GM19455 (cell line): Measurements from ENCODE around the gene SPATA2L.
"Not testable (repeated sequence)": the region's sequence is repeated elsewhere in the genome, so short reads cannot be mapped to it uniquely, and the experiment has no call there.

Source experiments
- ATAC-seq: cut with Tn5 transposase; IDR thresholded peaks from one replicate; pipeline ENCODE4 v1.9.1; 2021; ENCODE audit not compliant: unreplicated experiment

The SPATA2L gene

GRCh38 chr16:89708481-89708931 lies 7.0 kb upstream of the SPATA2L start:
- ATAC-seq: no peak

GRCh38 chr16:89707695-89708094 lies 6.2 kb upstream of the SPATA2L start:
- ATAC-seq: no peak

GRCh38 chr16:89706518-89707260 lies 5.2 kb upstream of the SPATA2L start:
- ATAC-seq: no peak

GRCh38 chr16:89705006-89705405 lies 3.5 kb upstream of the SPATA2L start:
- no peak for ATAC-seq

GRCh38 chr16:89704281-89704680 lies 2.8 kb upstream of the SPATA2L start:
- ATAC-seq: no peak

- ATAC-seq: no peak
These were observed 668 bp downstream of the SPATA2L start for GRCh38 chr16:89700649-89701424.

- ATAC-seq: peak; percentile 39
These were observed 1.3 kb downstream of the SPATA2L start for GRCh38 chr16:89700100-89700648.

GRCh38 chr16:89699629-89700099 lies 1.8 kb downstream of the SPATA2L start:
- not testable (repeated sequence) for ATAC-seq

- ATAC-seq: not testable (repeated sequence)
These were observed 2.8 kb downstream of the SPATA2L start for GRCh38 chr16:89698717-89699116.

GRCh38 chr16:89697616-89698331 lies 3.7 kb downstream of the SPATA2L start:
- ATAC-seq: no peak

GRCh38 chr16:89697161-89697615 lies 4.3 kb downstream of the SPATA2L start:
- no peak for ATAC-seq

- ATAC-seq: no peak
These were observed 4.8 kb downstream of the SPATA2L start for GRCh38 chr16:89696670-89697128.

GRCh38 chr16:89695875-89696669 lies 5.4 kb downstream of the SPATA2L start:
- no peak for ATAC-seq

- no peak for ATAC-seq
These were observed 6.2 kb downstream of the SPATA2L start for GRCh38 chr16:89695086-89695874.

- ATAC-seq: not testable (repeated sequence)
These were observed 6.8 kb downstream of the SPATA2L start for GRCh38 chr16:89694784-89695085.

- ATAC-seq: no peak
These were observed 7.3 kb downstream of the SPATA2L start for GRCh38 chr16:89693931-89694783.

- ATAC-seq: no peak
These were observed 8.2 kb downstream of the SPATA2L start for GRCh38 chr16:89693289-89693731.

GRCh38 chr16:89691986-89692569 lies 9.4 kb downstream of the SPATA2L start:
- ATAC-seq: no peak
